Activated CD4-positive, alpha-beta T cell treated with anti-CD3 and anti-CD28 coated beads for 1 hour (primary cell): Measurements from ENCODE around the gene ERFE.

Experiments
- DNase-seq: peaks from one replicate; pipeline ENCODE4 v3.0.0-alpha.2; 2020

ERFE gene

GRCh38 chr2:238140040-238140439 lies 18.7 kb upstream of the ERFE start:
- DNase-seq, result no peak

GRCh38 chr2:238140721-238141540 lies 17.8 kb upstream of the ERFE start:
- DNase-seq, result no peak

GRCh38 chr2:238141541-238142318 lies 17.0 kb upstream of the ERFE start:
- no peak for DNase-seq

GRCh38 chr2:238142382-238143205 lies 16.2 kb upstream of the ERFE start:
- DNase-seq, result no peak

GRCh38 chr2:238143239-238143951 lies 15.4 kb upstream of the ERFE start:
- no peak for DNase-seq

DNA sequence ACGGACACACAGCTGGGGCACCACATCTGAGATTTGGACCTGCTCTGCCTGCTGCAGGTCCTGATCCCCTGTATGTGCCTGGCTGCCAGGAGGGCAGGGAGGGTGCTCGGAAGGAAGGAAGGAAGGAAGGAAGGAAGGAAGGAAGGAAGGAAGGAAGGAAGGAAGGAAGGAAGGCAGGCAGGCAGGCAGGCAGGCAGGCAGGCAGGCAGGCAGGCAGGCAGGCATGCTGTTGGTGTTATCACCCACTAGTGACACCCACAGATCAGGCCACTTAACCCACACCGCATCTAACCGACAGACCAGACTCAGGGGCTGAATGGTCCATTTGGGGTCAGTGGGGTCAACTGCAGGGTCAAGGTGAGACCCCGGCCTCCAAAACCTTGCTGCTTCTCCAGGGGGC lies 14.5 kb upstream of the ERFE start:
- no peak for DNase-seq

DNA sequence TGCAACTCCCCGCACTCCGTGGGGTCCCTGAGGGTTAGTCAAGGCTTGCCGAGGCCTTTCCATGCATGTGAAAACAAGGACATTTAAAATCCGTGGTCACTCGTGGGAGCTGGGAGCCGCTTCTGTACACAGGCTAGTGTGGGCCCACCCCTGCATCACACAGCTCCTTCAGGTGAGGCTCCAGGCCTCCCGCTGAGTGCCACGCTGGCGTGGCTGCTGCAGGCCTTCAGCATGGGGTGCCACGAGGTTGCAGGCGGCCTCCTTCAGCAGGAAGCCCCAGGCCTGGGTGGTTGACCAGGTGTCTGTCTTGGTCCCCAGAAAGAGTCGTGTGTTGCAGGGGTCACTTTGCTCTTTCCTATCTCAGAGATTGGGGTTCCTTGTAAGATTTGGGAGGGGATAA lies 13.7 kb upstream of the ERFE start:
- no peak for DNase-seq

- DNase-seq, result no peak
Observed at GRCh38 chr2:238145851-238146250, 12.9 kb upstream of the ERFE start.

DNA sequence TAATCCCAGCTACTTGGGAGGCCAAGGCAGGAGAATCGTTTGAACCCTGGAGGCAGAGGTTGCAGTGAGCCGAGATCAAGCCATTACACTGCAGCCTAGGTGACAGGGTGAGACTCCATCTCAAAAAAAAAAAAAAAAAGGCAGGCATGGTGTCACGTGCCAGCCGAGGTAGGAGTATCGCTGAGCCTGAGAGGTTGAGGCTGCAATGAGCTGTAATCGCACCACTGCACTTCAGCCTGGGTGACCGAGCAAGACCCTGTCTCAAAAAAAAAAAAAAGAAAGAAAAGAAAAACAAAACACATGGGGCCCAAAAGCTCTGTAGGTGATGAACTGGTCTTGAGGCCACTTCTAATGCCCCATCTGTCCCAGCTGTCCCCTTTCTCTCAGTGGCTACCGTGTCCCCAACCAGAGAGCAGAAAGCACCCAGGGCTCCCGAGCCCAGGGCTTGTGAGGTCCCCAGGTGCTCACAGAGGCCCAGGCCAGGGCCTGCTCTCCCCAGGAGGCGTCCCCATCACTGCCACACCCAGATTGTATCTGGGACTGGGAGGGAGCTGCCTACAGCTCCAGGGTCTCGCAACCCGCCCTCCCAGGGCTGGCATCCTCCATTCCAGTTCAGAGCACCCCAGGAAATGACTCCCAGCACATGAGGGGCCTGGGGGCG lies 11.8 kb upstream of the ERFE start:
- no peak for DNase-seq

GRCh38 chr2:238148981-238149380 lies 9.8 kb upstream of the ERFE start:
- DNase-seq, result no peak

GRCh38 chr2:238149841-238150572 lies 8.8 kb upstream of the ERFE start:
- no peak for DNase-seq

DNA sequence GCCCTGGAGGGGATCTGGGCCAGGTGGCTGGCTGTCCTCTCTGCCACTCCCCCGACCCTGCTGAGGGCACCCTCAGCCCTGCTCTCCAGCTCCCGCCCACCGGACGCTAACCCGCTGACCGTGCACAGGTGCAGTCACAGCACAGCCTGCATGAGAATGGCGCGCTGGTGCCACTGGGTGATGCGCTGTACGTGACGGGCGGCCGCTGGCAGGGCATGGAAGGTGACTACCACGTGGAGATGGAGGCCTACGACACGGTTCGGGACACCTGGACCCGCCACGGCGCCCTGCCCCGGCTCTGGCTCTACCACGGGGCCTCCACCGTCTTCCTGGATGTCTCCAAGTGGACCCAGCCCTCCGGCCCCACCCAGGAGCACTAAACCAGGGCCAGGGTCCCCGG lies 8.1 kb upstream of the ERFE start:
- no peak for DNase-seq

DNA sequence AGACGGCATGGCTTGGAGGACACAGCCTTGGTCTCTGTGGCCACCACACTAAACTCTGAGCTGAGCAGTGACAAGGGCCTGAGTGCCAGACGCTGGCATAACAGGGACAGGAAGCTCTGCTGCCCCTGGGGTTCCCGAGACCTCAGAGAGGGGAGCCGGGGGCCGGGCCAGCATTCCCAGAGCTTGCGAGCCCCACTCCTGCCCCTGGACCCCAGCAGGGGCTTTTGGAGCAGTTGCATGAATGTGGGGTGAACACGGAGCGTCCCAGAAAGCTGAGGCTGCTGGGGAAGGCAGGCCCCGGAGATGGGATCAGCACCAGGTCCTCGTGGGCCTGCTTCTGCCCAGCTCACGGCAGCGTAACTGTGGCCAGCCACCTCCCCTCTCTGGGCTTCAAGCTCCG lies 7.6 kb upstream of the ERFE start:
- DNase-seq, result no peak

DNA sequence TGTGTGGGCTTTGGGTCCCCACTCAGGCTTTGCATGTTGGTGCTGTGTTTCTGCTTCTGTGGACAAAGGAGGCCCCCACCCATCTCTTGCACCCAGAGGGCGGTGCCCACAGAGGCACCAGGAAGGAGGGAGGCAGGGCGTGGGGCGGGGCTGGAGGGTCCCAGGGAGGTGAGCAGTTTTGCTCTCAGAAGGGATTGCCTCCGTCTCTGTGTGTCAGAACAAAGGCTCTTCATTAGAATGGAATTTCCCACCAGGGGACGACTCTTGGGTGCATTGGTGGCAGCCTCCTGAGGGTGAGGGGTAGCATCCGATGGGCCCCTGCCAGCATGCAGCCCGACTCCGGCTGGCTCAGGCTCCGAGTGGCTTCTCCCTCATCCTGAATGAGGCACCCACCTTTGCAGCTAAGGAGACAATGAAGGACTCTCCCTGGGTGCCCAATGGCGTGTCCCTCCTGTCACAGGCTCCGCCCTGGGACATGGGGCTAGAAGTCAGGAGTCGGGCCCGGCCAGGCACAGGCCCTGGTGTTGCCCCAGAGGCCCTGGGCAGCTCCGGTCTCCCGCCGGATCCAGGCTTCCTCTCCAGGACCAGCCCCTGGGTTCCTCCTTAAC lies 7.0 kb upstream of the ERFE start:
- DNase-seq, result no peak

- DNase-seq, result no peak
Observed at GRCh38 chr2:238152771-238153688, 5.7 kb upstream of the ERFE start.

DNA sequence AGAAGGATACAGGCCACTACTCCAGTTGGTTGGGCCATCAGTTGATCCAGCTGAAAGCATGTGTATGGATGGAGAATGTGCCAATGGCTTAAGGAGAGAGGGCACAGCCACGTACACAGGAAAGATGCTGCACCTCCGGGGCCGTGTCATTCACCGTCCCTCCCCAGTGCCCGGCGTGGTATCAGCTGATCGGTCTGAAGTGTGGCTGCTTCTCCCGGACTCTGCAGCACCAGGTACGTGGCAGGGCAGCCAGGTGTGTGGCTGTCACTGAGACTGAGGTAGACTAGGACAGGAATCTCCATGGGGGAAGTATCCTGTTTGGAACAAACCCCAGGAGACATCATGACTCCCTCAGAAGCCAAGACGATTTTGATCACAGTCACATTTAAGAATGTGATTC lies 4.2 kb upstream of the ERFE start:
- DNase-seq, result no peak

- DNase-seq, result no peak
Observed at GRCh38 chr2:238155051-238155760, 3.6 kb upstream of the ERFE start.

DNA sequence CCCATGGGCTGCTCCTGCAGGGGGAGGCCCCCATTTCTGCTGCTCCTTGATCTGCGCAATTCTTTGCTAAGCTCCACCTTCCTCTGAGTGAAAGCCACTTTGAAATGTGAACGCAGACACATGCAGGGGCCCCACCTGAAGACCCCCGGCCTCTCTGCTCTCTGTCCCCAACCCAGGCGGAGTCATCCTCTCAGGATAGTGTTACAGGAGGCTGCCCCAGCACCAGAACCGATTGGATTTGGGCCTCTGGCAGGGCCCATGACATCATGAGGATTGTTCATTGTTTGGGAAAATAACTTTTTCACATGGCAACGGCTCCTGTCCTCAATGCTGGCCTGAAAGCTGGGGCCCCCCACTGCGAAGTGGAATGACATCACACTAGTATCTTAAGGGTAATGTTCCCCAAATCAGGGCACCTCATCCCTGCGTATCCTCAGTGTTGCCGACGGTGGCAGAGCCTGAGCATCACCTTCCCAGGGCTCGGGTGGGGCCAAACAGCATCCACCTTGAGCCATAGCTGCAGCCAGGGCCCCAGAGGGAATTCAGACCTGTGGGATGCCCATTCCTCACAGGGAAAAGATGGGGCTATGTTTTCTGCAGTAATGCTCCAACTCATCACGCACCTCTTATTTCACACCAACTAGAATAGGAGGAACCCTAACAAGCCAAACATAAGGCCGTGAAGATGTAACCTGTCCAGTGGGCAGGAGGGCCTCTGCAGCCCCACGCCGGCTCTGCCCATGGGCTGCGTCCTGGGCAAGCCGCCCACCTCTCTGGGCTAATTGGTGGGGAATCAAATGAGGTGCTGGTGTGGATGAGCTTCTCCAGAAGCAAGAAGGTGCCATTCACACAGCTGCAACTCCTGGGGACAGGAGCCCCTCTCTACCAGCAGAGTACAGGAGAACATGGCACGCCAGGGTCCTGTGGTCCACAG lies 2.7 kb upstream of the ERFE start:
- no peak for DNase-seq
